ENCODE data around the gene GPR17. TPM values are rescaled to one million over a fixed set of nuclear protein-coding genes. Genes with fewer than 3 reads are reported as not detected.

GPR17 gene
- total RNA-seq, 1 donor from 2014 or later = 0.18 TPM

- TF ChIP-seq EZH2 (IDR thresholded peaks at IDR 0.05; ENCODE audit: insufficient read depth, low read length) (no peak), CTCF (IDR thresholded peaks at IDR 0.05; ENCODE audit: insufficient read depth, low read depth, low read length) (no peak)
- H3K9ac ChIP-seq (ENCODE audit: low read length) = no peak overlapping the region
- Mint-ChIP-seq H3K36me3 (ENCODE audit: low read depth, unreplicated experiment) (peaks cover 27% of the 10 kb centered on the region), H3K9me3 (ENCODE audit: unreplicated experiment) (peaks cover 3% of the 10 kb centered on the region), H3K4me1 (ENCODE audit: low read depth, unreplicated experiment) (peaks cover 30% of the 10 kb centered on the region), H3K27ac (ENCODE audit: unreplicated experiment) (peak overlapping the region; percentile 66), H3K4me3 (ENCODE audit: unreplicated experiment) (no peak overlapping the region), H3K27me3 (ENCODE audit: low read depth, unreplicated experiment) (peaks cover 3% of the 10 kb centered on the region)
- peaks cover 12% of the 10 kb centered on the region for H3K79me2 ChIP-seq (ENCODE audit: insufficient read depth, low read length)
- H3K36me3 ChIP-seq (ENCODE audit: insufficient read depth, low read length) = no peaks in the 10 kb centered on the region
- H3K4me1 ChIP-seq (ENCODE audit: insufficient read depth, low read length) = peaks cover 4% of the 10 kb centered on the region
- H3K4me3 ChIP-seq (ENCODE audit: insufficient read depth, low read depth, low read length) = no peak overlapping the region
- no peak for FAIRE-seq
- H4K20me1 ChIP-seq (ENCODE audit: insufficient read depth, low read length) = peaks cover 28% of the 10 kb centered on the region
- H3K4me2 ChIP-seq (ENCODE audit: low read length) = no peak overlapping the region
- DNase-seq (ENCODE audit: low read depth) = no peak
- peaks cover 11% of the 10 kb centered on the region for H3K27me3 ChIP-seq (ENCODE audit: insufficient read depth, low read length)
- H3K9me3 ChIP-seq (ENCODE audit: insufficient read depth, low read depth, low read length) = no peaks in the 10 kb centered on the region
- no peak overlapping the region for H3K27ac ChIP-seq (ENCODE audit: low read depth, low read length)
- H2AFZ ChIP-seq (ENCODE audit: low read depth, low read length) = no peak overlapping the region
These were observed 13.7 kb downstream of the GPR17 start for GRCh38 chr2:127659408-127660290.

- Histone ChIP-seq H3K27ac (ENCODE audit: low read depth, low read length) (no peak overlapping the region), H3K27me3 (ENCODE audit: insufficient read depth, low read length) (peaks cover 17% of the 10 kb centered on the region), H3K79me2 (ENCODE audit: insufficient read depth, low read length) (peaks cover 12% of the 10 kb centered on the region), H3K4me1 (ENCODE audit: insufficient read depth, low read length) (peaks cover 4% of the 10 kb centered on the region), H3K4me3 (ENCODE audit: insufficient read depth, low read depth, low read length) (no peak overlapping the region), H2AFZ (ENCODE audit: low read depth, low read length) (no peak overlapping the region), H3K9ac (ENCODE audit: low read length) (no peak overlapping the region), H3K36me3 (ENCODE audit: insufficient read depth, low read length) (no peaks in the 10 kb centered on the region), H4K20me1 (ENCODE audit: insufficient read depth, low read length) (peaks cover 34% of the 10 kb centered on the region), H3K9me3 (ENCODE audit: insufficient read depth, low read depth, low read length) (no peaks in the 10 kb centered on the region), H3K4me2 (ENCODE audit: low read length) (no peak overlapping the region)
- Mint-ChIP-seq H3K27me3 (ENCODE audit: low read depth, unreplicated experiment) (peaks cover 9% of the 10 kb centered on the region), H3K9me3 (ENCODE audit: unreplicated experiment) (peaks cover 3% of the 10 kb centered on the region), H3K4me3 (ENCODE audit: unreplicated experiment) (no peak overlapping the region), H3K27ac (ENCODE audit: unreplicated experiment) (no peak overlapping the region), H3K4me1 (ENCODE audit: low read depth, unreplicated experiment) (peaks cover 30% of the 10 kb centered on the region), H3K36me3 (ENCODE audit: low read depth, unreplicated experiment) (peaks cover 31% of the 10 kb centered on the region)
- DNase-seq (ENCODE audit: low read depth) (no peak), FAIRE-seq (no peak)
- TF ChIP-seq EZH2 (IDR thresholded peaks at IDR 0.05; ENCODE audit: insufficient read depth, low read length) (no peak), CTCF (IDR thresholded peaks at IDR 0.05; ENCODE audit: insufficient read depth, low read depth, low read length) (no peak)
These were observed 14.3 kb downstream of the GPR17 start for GRCh38 chr2:127660291-127660578.

GRCh38 chr2:127661072-127661649 is 15.2 kb downstream of the GPR17 start:
- H4K20me1 ChIP-seq (ENCODE audit: insufficient read depth, low read length) = peaks cover 40% of the 10 kb centered on the region
- H3K4me2 ChIP-seq (ENCODE audit: low read length) = no peak overlapping the region
- peak overlapping the region; percentile 34 for H3K27ac Mint-ChIP-seq (ENCODE audit: unreplicated experiment)
- H3K27ac ChIP-seq (ENCODE audit: low read depth, low read length) = no peak overlapping the region
- peaks cover 31% of the 10 kb centered on the region for H3K36me3 Mint-ChIP-seq (ENCODE audit: low read depth, unreplicated experiment)
- no peak for TF ChIP-seq CTCF (IDR thresholded peaks at IDR 0.05; ENCODE audit: insufficient read depth, low read depth, low read length)
- TF ChIP-seq EZH2 (IDR thresholded peaks at IDR 0.05; ENCODE audit: insufficient read depth, low read length) = no peak
- no peaks in the 10 kb centered on the region for H3K36me3 ChIP-seq (ENCODE audit: insufficient read depth, low read length)
- H3K4me1 ChIP-seq (ENCODE audit: insufficient read depth, low read length) = peaks cover 4% of the 10 kb centered on the region
- H3K79me2 ChIP-seq (ENCODE audit: insufficient read depth, low read length) = peaks cover 12% of the 10 kb centered on the region
- no peak overlapping the region for H3K4me3 Mint-ChIP-seq (ENCODE audit: unreplicated experiment)
- no peak overlapping the region for H2AFZ ChIP-seq (ENCODE audit: low read depth, low read length)
- peaks cover 30% of the 10 kb centered on the region for H3K4me1 Mint-ChIP-seq (ENCODE audit: low read depth, unreplicated experiment)
- FAIRE-seq = no peak
- H3K27me3 Mint-ChIP-seq (ENCODE audit: low read depth, unreplicated experiment) = peaks cover 9% of the 10 kb centered on the region
- no peak overlapping the region for H3K9ac ChIP-seq (ENCODE audit: low read length)
- peak; percentile 41 for DNase-seq (ENCODE audit: low read depth)
- H3K4me3 ChIP-seq (ENCODE audit: insufficient read depth, low read depth, low read length) = no peak overlapping the region
- H3K27me3 ChIP-seq (ENCODE audit: insufficient read depth, low read length) = peaks cover 20% of the 10 kb centered on the region
- peaks cover 3% of the 10 kb centered on the region for H3K9me3 Mint-ChIP-seq (ENCODE audit: unreplicated experiment)
- no peaks in the 10 kb centered on the region for H3K9me3 ChIP-seq (ENCODE audit: insufficient read depth, low read depth, low read length)

Measured in astrocyte (in vitro differentiated cells and primary cell).